Parathyroid adenoma (tissue), 2 donors: Measurements from ENCODE around the gene PTPN14.

Source experiments
- H2AFZ ChIP-seq: fragments of 300-600 bp; sonication (generic); one replicate; pipeline ENCODE4 v1.7.0; 2017; ENCODE audit warnings: antibody characterized with exemption, mild to moderate bottlenecking
- H3K27ac ChIP-seq: fragments of 300-600 bp; sonication (generic); one replicate; pipeline ENCODE4 v1.7.0; 2017
- H3K27me3 ChIP-seq: fragments of 300-600 bp; sonication (generic); one replicate; pipeline ENCODE4 v1.7.0; 2017; ENCODE audit warnings: low read length; ENCODE audit not compliant: control insufficient read depth, insufficient read depth
- H3K36me3 ChIP-seq: fragments of 300-600 bp; sonication (generic); one replicate; pipeline ENCODE4 v1.7.0; 2017; ENCODE audit warnings: low read length; ENCODE audit not compliant: control insufficient read depth, insufficient read depth
- H3K4me1 ChIP-seq: fragments of 300-600 bp; sonication (generic); one replicate; pipeline ENCODE4 v1.7.0; 2017; ENCODE audit warnings: control low read depth
- H3K4me2 ChIP-seq: fragments of 300-600 bp; sonication (generic); one replicate; pipeline ENCODE4 v1.7.0; 2017; ENCODE audit warnings: low read length
- H3K4me3 ChIP-seq: fragments of 300-600 bp; sonication (generic); one replicate; pipeline ENCODE4 v1.7.0; 2017; ENCODE audit warnings: low read depth, low read length
- H3K79me2 ChIP-seq: fragments of 300-600 bp; sonication (generic); one replicate; pipeline ENCODE4 v1.7.0; 2017; ENCODE audit warnings: control low read depth
- H3K9ac ChIP-seq: fragments of 300-600 bp; sonication (generic); one replicate; pipeline ENCODE4 v1.7.0; 2017; ENCODE audit warnings: mild to moderate bottlenecking
- H3K9me3 ChIP-seq: fragments of 300-600 bp; sonication (generic); one replicate; pipeline ENCODE4 v1.7.0; 2017; ENCODE audit warnings: low read length; ENCODE audit not compliant: control insufficient read depth
- TF ChIP-seq, protein P1 (sequence below): fragments of 300-600 bp; sonication (generic); IDR thresholded peaks from one replicate; pipeline ENCODE4 v1.7.0; 2017; ENCODE audit warnings: antibody characterized with exemption, mild to moderate bottlenecking
- donor health status: primary hyperparathyroidism.

Gene PTPN14

GRCh38 chr1:214314178-214314843 lies 237.1 kb downstream of the PTPN14 start:
- Histone ChIP-seq H3K27ac (no peak overlapping the region), H3K4me2 (no peak overlapping the region), H3K4me3 (no peak overlapping the region), H3K79me2 (no peaks in the 10 kb centered on the region), H3K36me3 (no peaks in the 10 kb centered on the region), H3K9ac (no peak overlapping the region), H3K9me3 (no peaks in the 10 kb centered on the region), H3K4me1 (no peaks in the 10 kb centered on the region), H3K27me3 (no peaks in the 10 kb centered on the region), H2AFZ (no peak overlapping the region)
- TF ChIP-seq, protein P1, sequence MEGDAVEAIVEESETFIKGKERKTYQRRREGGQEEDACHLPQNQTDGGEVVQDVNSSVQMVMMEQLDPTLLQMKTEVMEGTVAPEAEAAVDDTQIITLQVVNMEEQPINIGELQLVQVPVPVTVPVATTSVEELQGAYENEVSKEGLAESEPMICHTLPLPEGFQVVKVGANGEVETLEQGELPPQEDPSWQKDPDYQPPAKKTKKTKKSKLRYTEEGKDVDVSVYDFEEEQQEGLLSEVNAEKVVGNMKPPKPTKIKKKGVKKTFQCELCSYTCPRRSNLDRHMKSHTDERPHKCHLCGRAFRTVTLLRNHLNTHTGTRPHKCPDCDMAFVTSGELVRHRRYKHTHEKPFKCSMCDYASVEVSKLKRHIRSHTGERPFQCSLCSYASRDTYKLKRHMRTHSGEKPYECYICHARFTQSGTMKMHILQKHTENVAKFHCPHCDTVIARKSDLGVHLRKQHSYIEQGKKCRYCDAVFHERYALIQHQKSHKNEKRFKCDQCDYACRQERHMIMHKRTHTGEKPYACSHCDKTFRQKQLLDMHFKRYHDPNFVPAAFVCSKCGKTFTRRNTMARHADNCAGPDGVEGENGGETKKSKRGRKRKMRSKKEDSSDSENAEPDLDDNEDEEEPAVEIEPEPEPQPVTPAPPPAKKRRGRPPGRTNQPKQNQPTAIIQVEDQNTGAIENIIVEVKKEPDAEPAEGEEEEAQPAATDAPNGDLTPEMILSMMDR, result no peak

DNA sequence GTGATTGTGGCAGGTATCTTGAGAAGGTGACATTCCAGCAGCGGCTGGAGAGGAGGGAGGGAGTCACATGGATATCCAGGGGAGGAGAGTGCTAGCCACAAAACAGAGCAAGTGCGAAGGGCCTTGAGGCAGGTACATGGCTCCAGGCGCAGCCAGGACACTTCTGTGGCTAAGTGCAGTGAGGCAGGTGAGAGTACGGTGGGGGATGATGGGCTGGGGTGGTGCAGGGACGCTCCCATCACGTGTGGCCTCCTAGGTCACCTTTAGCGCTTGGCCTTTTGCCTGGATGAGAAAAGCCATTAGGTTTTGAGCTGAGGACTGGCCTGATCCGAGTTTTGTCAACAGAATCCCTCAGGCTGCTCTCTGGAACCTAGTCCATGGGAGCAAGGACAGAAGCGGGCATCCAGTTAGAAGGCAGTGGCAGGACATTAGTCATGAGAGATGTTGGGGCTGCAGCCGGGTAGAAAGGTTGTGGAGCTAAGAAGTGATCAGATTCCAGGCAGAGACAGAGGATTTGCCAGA lies 238.8 kb downstream of the PTPN14 start:
- Histone ChIP-seq H3K4me1 (no peaks in the 10 kb centered on the region), H3K36me3 (no peaks in the 10 kb centered on the region), H3K79me2 (no peaks in the 10 kb centered on the region), H3K9ac (no peak overlapping the region), H3K27me3 (no peaks in the 10 kb centered on the region), H3K4me2 (no peak overlapping the region), H3K27ac (no peak overlapping the region), H3K9me3 (no peaks in the 10 kb centered on the region), H3K4me3 (no peak overlapping the region), H2AFZ (no peak overlapping the region)
- TF ChIP-seq, protein P1, result no peak

- H2AFZ ChIP-seq, result no peak overlapping the region
- no peak overlapping the region for H3K27ac ChIP-seq
- H3K4me1 ChIP-seq, result no peaks in the 10 kb centered on the region
- H3K9me3 ChIP-seq, result no peaks in the 10 kb centered on the region
- no peaks in the 10 kb centered on the region for H3K27me3 ChIP-seq
- no peaks in the 10 kb centered on the region for H3K36me3 ChIP-seq
- TF ChIP-seq, protein P1, result no peak
- no peak overlapping the region for H3K9ac ChIP-seq
- no peak overlapping the region for H3K4me3 ChIP-seq
- no peaks in the 10 kb centered on the region for H3K79me2 ChIP-seq
- H3K4me2 ChIP-seq, result no peak overlapping the region
Measured at GRCh38 chr1:214310777-214311690, 240.4 kb downstream of the PTPN14 start.

DNA sequence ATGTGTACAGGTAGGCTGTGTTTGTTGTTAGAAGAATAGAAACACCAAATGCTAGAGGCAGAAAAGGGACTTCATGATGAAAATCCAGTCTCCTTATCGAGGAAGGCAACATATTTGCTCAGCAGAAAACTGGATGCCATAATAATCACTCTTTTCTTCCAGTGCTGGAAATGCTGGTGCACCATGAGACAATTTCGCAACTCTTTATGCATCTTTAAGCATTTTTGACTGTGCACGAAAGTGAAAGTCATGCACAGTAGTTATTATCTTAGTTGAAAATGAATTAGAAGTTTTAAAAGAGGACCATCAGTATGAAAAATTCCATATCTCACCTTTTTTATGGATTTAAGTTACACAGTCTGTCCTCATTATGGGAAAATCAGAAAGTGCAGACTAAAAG lies 241.4 kb downstream of the PTPN14 start:
- Histone ChIP-seq H3K79me2 (no peaks in the 10 kb centered on the region), H3K4me2 (no peak overlapping the region), H3K27ac (no peak overlapping the region), H2AFZ (no peak overlapping the region), H3K27me3 (no peaks in the 10 kb centered on the region), H3K4me1 (no peaks in the 10 kb centered on the region), H3K4me3 (no peak overlapping the region), H3K9me3 (no peaks in the 10 kb centered on the region), H3K36me3 (no peaks in the 10 kb centered on the region), H3K9ac (no peak overlapping the region)
- TF ChIP-seq, protein P1, result no peak
